RWPE1 (cell line): Measurements from ENCODE around the gene C3orf38.
A peak's percentile ranks its signal among the peaks of the same experiment; 100 is the strongest.

Experiments
- CTCF ChIA-PET: fragments of 350-600 bp; sonication (Branson Sonifier 250); formaldehyde crosslinking; extraction: SDS; loops from one replicate; lab custom pipeline; 2021; lab: Yijun Ruan, JAX
- POLR2A ChIA-PET: fragments of 400-600 bp; formaldehyde crosslinking; extraction: SDS; loops from one replicate; lab custom pipeline; 2020; ENCODE audit warnings: antibody characterized with exemption; ENCODE audit not compliant: low non-redundant PET; lab: Yijun Ruan, JAX
- DNase-seq: peaks from one replicate; pipeline ENCODE4 v3.0.0; 2012; ENCODE audit warnings: low spot score
- H3K27ac ChIP-seq: fragments of 450-650 bp; 2 replicates; pipeline ENCODE4 v1.5.1; 2017
- CTCF ChIP-seq: fragments of 450-650 bp; conservative IDR thresholded peaks from 2 replicates; pipeline ENCODE4 v1.5.1; 2017; ENCODE audit warnings: low read depth, mild to moderate bottlenecking

Gene C3orf38

DNA sequence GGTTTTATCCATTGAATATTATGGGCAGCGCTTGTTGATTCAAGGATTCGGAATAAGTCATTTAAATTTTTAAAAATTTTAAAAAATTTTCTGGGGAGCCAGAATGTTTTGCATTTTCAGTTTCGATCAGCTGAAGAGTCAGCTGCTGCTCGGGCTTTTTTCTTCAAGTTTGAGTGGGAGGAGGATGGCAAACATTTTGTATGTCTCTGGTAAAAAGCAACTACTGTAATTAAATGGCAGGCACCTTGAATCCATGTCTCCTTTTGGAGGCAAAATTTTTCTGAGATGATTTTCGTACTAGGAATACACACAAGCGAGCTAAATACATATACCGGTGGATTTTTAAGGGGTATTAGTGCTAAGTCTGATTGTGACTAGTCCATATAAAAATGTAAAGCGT lies 612 bp downstream of the C3orf38 start:
- no peak for TF ChIP-seq CTCF
- DNase-seq: peak; percentile 0
- H3K27ac ChIP-seq: peak overlapping the region; percentile 97
- CTCF ChIA-PET: no interaction called here
- POLR2A ChIA-PET: no interaction called here

- ChIA-PET POLR2A (no interaction called here), CTCF (no interaction called here)
- H3K27ac ChIP-seq: no peak overlapping the region
- no peak for TF ChIP-seq CTCF
- peak; percentile 0 for DNase-seq
Observed at GRCh38 chr3:88150806-88151205, 1.0 kb downstream of the C3orf38 start.

GRCh38 chr3:88151358-88151757 lies 1.6 kb downstream of the C3orf38 start:
- CTCF ChIA-PET: no interaction called here
- no peak for TF ChIP-seq CTCF
- POLR2A ChIA-PET: no interaction called here
- no peak for DNase-seq
- no peak overlapping the region for H3K27ac ChIP-seq

- ChIA-PET POLR2A (no interaction called here), CTCF (no interaction called here)
- no peak for DNase-seq
- no peak overlapping the region for H3K27ac ChIP-seq
- TF ChIP-seq CTCF: no peak
Observed at GRCh38 chr3:88152841-88153240, 3.1 kb downstream of the C3orf38 start.

DNA sequence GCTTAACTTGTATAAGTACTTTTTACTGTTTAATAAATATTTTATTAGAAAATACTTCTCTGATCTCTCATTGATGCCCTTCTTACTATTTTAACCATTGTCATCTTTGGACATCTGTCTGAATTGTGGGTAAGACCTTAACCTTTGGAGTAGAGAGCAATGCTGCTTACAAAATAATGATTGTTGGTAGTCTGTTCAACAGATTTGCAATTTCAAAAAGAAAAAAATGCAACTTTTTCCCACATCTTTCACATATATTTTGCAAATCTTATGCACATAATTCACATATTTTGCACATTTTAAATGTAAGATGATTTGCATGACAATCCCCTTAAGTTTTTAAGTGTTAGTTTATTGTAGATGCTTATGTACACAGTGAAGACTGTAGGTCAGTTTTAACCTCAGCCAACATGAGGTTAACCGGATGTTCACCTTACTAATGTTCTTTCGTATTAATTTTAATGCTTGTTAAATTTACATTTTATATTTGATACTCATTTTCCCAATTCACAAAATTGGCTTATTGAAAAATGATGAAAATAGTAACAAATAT lies 16.7 kb downstream of the C3orf38 start:
- DNase-seq: no peak
- TF ChIP-seq CTCF: no peak
- CTCF ChIA-PET: no interaction called here
- no peak overlapping the region for H3K27ac ChIP-seq
- POLR2A ChIA-PET: no interaction called here

- POLR2A ChIA-PET: no interaction called here
- H3K27ac ChIP-seq: no peak overlapping the region
- no peak for TF ChIP-seq CTCF
- no peak for DNase-seq
- CTCF ChIA-PET: no interaction called here
Observed at GRCh38 chr3:88167173-88167572, 17.4 kb downstream of the C3orf38 start.

DNA sequence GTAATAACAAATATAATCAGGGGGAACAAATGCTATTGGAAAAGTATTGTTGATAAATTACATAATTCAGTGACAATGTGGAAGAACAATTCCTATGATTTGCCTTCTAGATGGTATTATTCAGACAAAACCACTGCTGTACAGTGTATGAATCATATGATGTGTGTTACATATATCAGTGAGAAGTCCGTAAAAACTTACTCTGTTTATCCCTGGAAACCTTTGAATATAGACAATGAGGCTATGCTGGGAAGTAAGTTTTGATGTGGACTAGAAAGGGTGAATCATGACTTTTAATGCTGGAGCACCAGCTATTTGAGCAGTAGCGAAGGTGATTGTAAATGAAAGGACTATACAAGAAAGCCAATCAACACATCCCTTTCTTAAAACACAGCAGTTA lies 17.9 kb downstream of the C3orf38 start:
- DNase-seq: no peak
- H3K27ac ChIP-seq: no peak overlapping the region
- POLR2A ChIA-PET: no interaction called here
- CTCF ChIA-PET: no interaction called here
- no peak for TF ChIP-seq CTCF
